ENCODE measurements around the gene PREP. TPM values are rescaled to one million over a fixed set of nuclear protein-coding genes. Genes with fewer than 3 reads are reported as not detected.

Gene PREP
- total and polyA plus RNA-seq, 2 of the 8 experiments (the other 6 are each of a cell fraction or from before 2014, with no cell fraction given) = 26.8 to 70.0 TPM

DNA sequence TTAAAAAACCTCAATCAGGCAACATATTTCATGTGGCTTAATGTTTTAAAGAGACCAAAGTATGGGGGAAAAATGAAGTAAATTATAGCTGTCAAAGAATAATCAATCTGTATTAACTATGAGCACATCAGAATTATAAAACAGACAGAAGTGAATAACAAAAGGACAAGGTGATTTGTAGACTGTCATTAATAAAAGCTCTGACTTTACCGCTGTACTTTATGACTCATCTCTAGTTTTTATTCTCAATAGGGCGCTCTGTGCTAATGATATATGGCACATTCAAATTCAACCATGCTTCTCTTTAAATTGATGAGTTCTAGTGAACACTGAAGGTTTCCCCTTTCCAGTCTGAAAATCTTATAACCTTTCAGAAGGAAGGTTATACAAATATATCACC lies 72.0 kb downstream of the PREP start:
- Histone ChIP-seq H2AFZ (ENCODE audit: low read length) (no peak overlapping the region), H4K8ac (ENCODE audit: extremely low read depth, insufficient read depth, low read length) (no peak overlapping the region), H3K14ac (ENCODE audit: insufficient read length) (no peak overlapping the region), H4K5ac (ENCODE audit: insufficient read length, low read depth, low read length) (no peak overlapping the region), H3K9ac (replicated peaks in 1 of 4; ENCODE audit: extremely low read depth in 1 of 4, low read depth in 3 of 4, low read length in 3 of 4) (no peak overlapping the region), H3K18ac (ENCODE audit: extremely low read depth, low read length) (no peak overlapping the region), H3K4ac (replicated peaks; ENCODE audit: insufficient read length, low read depth, low read length) (no peak overlapping the region), H3K27ac (ENCODE audit: low read depth, low read length) (no peak overlapping the region), H2BK5ac (ENCODE audit: low read depth, low read length) (no peak overlapping the region), H4K20me1 (replicated peaks in 1 of 2; ENCODE audit: control insufficient read depth in 1 of 2, insufficient read depth in 2 of 2, low read length in 2 of 2) (peaks cover 0 to 4% of the 10 kb centered on the region in 2 experiments), H2AK5ac (ENCODE audit: low read depth, low read length) (no peak overlapping the region), H4K91ac (replicated peaks; ENCODE audit: insufficient read length, low read length) (no peak overlapping the region), H3K4me3 (ENCODE audit: extremely low read depth in 1 of 4, insufficient read depth in 2 of 4, low read depth in 3 of 4, low read length in 4 of 4) (no peak overlapping the region), H3K23ac (ENCODE audit: insufficient read length) (no peak overlapping the region), H2BK120ac (replicated peaks; ENCODE audit: low read depth, low read length) (no peak overlapping the region), H2BK15ac (ENCODE audit: low read length) (no peak overlapping the region), H3K9me3 (ENCODE audit: insufficient read depth in 2 of 2, low read depth in 1 of 2, low read length in 1 of 2) (no peaks in the 10 kb centered on the region), H3K4me1 (replicated peaks in 1 of 4; ENCODE audit: control insufficient read depth in 3 of 4, insufficient read depth in 4 of 4, low read length in 3 of 4) (no peaks in the 10 kb centered on the region), H3K79me1 (ENCODE audit: low read depth, low read length) (no peaks in the 10 kb centered on the region), H2BK20ac (ENCODE audit: low read length) (no peak overlapping the region), H3K23me2 (ENCODE audit: low read depth, low read length) (no peaks in the 10 kb centered on the region), H3K4me2 (ENCODE audit: insufficient read depth in 1 of 2, low read depth in 2 of 2, low read length in 2 of 2) (no peak overlapping the region), H3K36me3 (ENCODE audit: control insufficient read depth in 2 of 4, insufficient read depth in 4 of 4, low read length in 3 of 4) (peaks cover 2 to 18% (median 6%) of the 10 kb centered on the region in 4 experiments; a peak in 4 of 8 replicates), H3K56ac (replicated peaks; ENCODE audit: insufficient read length, low read depth, low read length) (no peak overlapping the region), H2BK12ac (ENCODE audit: low read depth, low read length) (no peak overlapping the region), H3K27me3 (replicated peaks in 1 of 4; ENCODE audit: control insufficient read depth in 3 of 4, extremely low read depth in 1 of 4, insufficient read depth in 3 of 4, low read length in 3 of 4) (no peaks in the 10 kb centered on the region), H3K79me2 (ENCODE audit: control insufficient read depth in 1 of 2, insufficient read depth in 2 of 2, low read length in 2 of 2) (no peaks in the 10 kb centered on the region)
- ChIA-PET CTCF (ENCODE audit: partially characterized antibody) (no interaction called here), POLR2A (ENCODE audit: partially characterized antibody) (no interaction called here)
- 91% methylated on average over 2 of the region's 2 CpGs; no CpG with 5 or more reads in 1 of the 2 experiments for WGBS, 2 experiments (ENCODE audit: extremely low coverage in 1 of 2, insufficient coverage in 1 of 2, insufficient read length in 1 of 2, insufficient replicate concordance in 2 of 2, low coverage in 1 of 2, low lambda C conversion rate in 2 of 2, missing lambda C conversion rate in 1 of 2)
- FAIRE-seq = no peak
- DNase-seq (ENCODE audit: low read depth in 1 of 2, low spot score in 2 of 2) = no peak
- TF ChIP-seq EZH2 (IDR thresholded peaks at IDR 0.05; ENCODE audit: low read depth, low read length, severe bottlenecking) (no peak), KDM4A (IDR thresholded peaks at IDR 0.05; ENCODE audit: low read depth, low read length, severe bottlenecking) (no peak), SP2 (IDR thresholded peaks at IDR 0.05; ENCODE audit: low read length) (no peak), TBP (IDR thresholded peaks at IDR 0.05; ENCODE audit: low read depth, low read length) (no peak), BACH1 (IDR thresholded peaks at IDR 0.05; ENCODE audit: low read length) (no peak), EGR1 (IDR thresholded peaks at IDR 0.05; ENCODE audit: borderline replicate concordance, low read depth, low read length) (no peak), ATF3 (IDR thresholded peaks at IDR 0.05; ENCODE audit: insufficient read depth, low read depth, low read length) (no peak), PHF8 (conservative IDR thresholded peaks at IDR 0.05; ENCODE audit: low read depth, low read length) (no peak), CTCF (IDR thresholded peaks at IDR 0.05; ENCODE audit: control extremely low read depth in 1 of 3, insufficient read depth in 1 of 3, low read depth in 1 of 3, low read length in 3 of 3) (no peak), POLR2A (IDR thresholded peaks at IDR 0.05; ENCODE audit: control extremely low read depth in 1 of 2, low read depth in 2 of 2, low read length in 2 of 2) (no peak), MAX (IDR thresholded peaks at IDR 0.05) (no peak), CBX8 (IDR thresholded peaks at IDR 0.05; ENCODE audit: borderline replicate concordance, low read depth, low read length) (no peak)

Measured in H1 (cell line).